H1 (cell line): ENCODE measurements around the gene GBF1. TPM values are rescaled to one million over a fixed set of nuclear protein-coding genes. Genes with fewer than 3 reads are reported as not detected.

Experiments used
- CTCF ChIA-PET: fragments of 300-600 bp; sonication (Branson Sonifier 250); formaldehyde crosslinking; loops from one replicate; lab custom pipeline; 2021; ENCODE audit not compliant: partially characterized antibody; lab: Charles Lee
- POLR2A ChIA-PET: fragments of 300-600 bp; sonication (Branson Sonifier 250); formaldehyde crosslinking; loops from one replicate; lab custom pipeline; 2021; ENCODE audit warnings: inconsistent platforms; ENCODE audit not compliant: partially characterized antibody; lab: Charles Lee
- DNase-seq, 2 experiments: peaks; one replicate each; pipeline versions ENCODE4 v3.0.0 to v3.0.0-alpha.2; 2010 to 2022; ENCODE audit warnings: low spot score in 2 of 2, low read depth in 1 of 2, mixed read lengths in 1 of 2
- FAIRE-seq: peaks from 2 replicates; lab custom pipeline; 2011; peaks lifted over from hg19 to GRCh38; lab: Jason Lieb, UNC
- H2AFZ ChIP-seq: 2 replicates; pipeline ENCODE4 v1.8.1; 2012; ENCODE audit warnings: low read length, inconsistent platforms
- H2AK5ac ChIP-seq: 2 replicates; pipeline ENCODE4 v1.6.1; 2013; ENCODE audit warnings: low read depth, low read length
- H2BK120ac ChIP-seq: replicated peaks from 2 replicates; pipeline ENCODE3; 2013; ENCODE audit warnings: low read depth, low read length, inconsistent platforms
- H2BK12ac ChIP-seq: 2 replicates; pipeline ENCODE4 v1.6.1; 2013; ENCODE audit warnings: low read depth, low read length
- H2BK15ac ChIP-seq: 2 replicates; pipeline ENCODE4 v1.6.1; 2013; ENCODE audit warnings: low read length
- H2BK20ac ChIP-seq: 2 replicates; pipeline ENCODE4 v1.6.1; 2013; ENCODE audit warnings: low read length
- H2BK5ac ChIP-seq: 2 replicates; pipeline ENCODE4 v1.6.1; 2013; ENCODE audit warnings: low read depth, low read length
- H3K14ac ChIP-seq: 2 replicates; pipeline ENCODE4 v1.6.1; 2013; ENCODE audit warnings: inconsistent platforms; ENCODE audit not compliant: insufficient read length
- H3K18ac ChIP-seq: 2 replicates; pipeline ENCODE4 v1.6.1; 2013; ENCODE audit warnings: low read length; ENCODE audit errors: extremely low read depth
- H3K23ac ChIP-seq: 2 replicates; pipeline ENCODE4 v1.6.1; 2013; ENCODE audit warnings: inconsistent platforms; ENCODE audit not compliant: insufficient read length
- H3K23me2 ChIP-seq: 2 replicates; pipeline ENCODE4 v1.6.1; 2013; ENCODE audit warnings: low read depth, low read length
- H3K27ac ChIP-seq: 2 replicates; pipeline ENCODE4 v1.6.1; 2011; ENCODE audit warnings: low read depth, low read length, inconsistent platforms
- H3K27me3 ChIP-seq, 4 experiments: replicated peaks in 1 of 4; 1 replicate in 1 of 4; 2 replicates in 3 of 4; pipeline versions ENCODE4 v1.6.1 to v1.8.1; 2011 to 2013; ENCODE audit warnings: low read length in 3 of 4, mild to moderate bottlenecking in 3 of 4, inconsistent platforms in 2 of 4, mixed read lengths in 2 of 4, moderate library complexity in 1 of 4; ENCODE audit not compliant: control insufficient read depth in 3 of 4, insufficient read depth in 3 of 4; ENCODE audit errors: extremely low read depth in 1 of 4
- H3K36me3 ChIP-seq, 4 experiments: 2 replicates each; pipeline versions ENCODE4 v1.6.1 to v1.8.1; 2011 to 2013; ENCODE audit warnings: mild to moderate bottlenecking in 4 of 4, low read length in 3 of 4, moderate library complexity in 2 of 4, control low read depth in 1 of 4, inconsistent platforms in 1 of 4; ENCODE audit not compliant: insufficient read depth in 4 of 4, control insufficient read depth in 2 of 4
- H3K4ac ChIP-seq: replicated peaks from 2 replicates; pipeline ENCODE3; 2013; ENCODE audit warnings: low read length, low read depth, mixed read lengths, inconsistent platforms; ENCODE audit not compliant: insufficient read length
- H3K4me1 ChIP-seq, 4 experiments: replicated peaks in 1 of 4; 1 replicate in 1 of 4; 2 replicates in 3 of 4; pipeline versions ENCODE4 v1.6.1 to v1.8.1; 2011 to 2013; ENCODE audit warnings: low read length in 3 of 4, inconsistent platforms in 2 of 4, mixed read lengths in 1 of 4; ENCODE audit not compliant: insufficient read depth in 4 of 4, control insufficient read depth in 3 of 4
- H3K4me2 ChIP-seq, 2 experiments: 2 replicates each; pipeline versions ENCODE4 v1.6.1 to v1.8.1; 2011 to 2013; ENCODE audit warnings: low read depth in 2 of 2, low read length in 2 of 2, control low read depth in 1 of 2, inconsistent platforms in 1 of 2, mild to moderate bottlenecking in 1 of 2; ENCODE audit not compliant: insufficient read depth in 1 of 2
- H3K4me3 ChIP-seq, 4 experiments: fragments of 200-600, 300-600 bp in 1 of 4; sonication (generic), shearing (Covaris generic), sonication (Bioruptor Twin) in 1 of 4; 2 replicates each; pipeline versions ENCODE4 v1.5.1 to v1.8.1; 2011 to 2016; ENCODE audit warnings: low read length in 4 of 4, low read depth in 3 of 4, control low read depth in 2 of 4, inconsistent platforms in 2 of 4, mild to moderate bottlenecking in 2 of 4, mixed read lengths in 1 of 4, moderate library complexity in 1 of 4; ENCODE audit not compliant: insufficient read depth in 2 of 4; ENCODE audit errors: extremely low read depth in 1 of 4
- H3K56ac ChIP-seq: replicated peaks from 2 replicates; pipeline ENCODE3; 2013; ENCODE audit warnings: low read depth, mild to moderate bottlenecking, mixed read lengths, low read length, inconsistent platforms; ENCODE audit not compliant: insufficient read length
- H3K79me1 ChIP-seq: 2 replicates; pipeline ENCODE4 v1.6.1; 2013; ENCODE audit warnings: low read depth, low read length, control low read depth
- H3K79me2 ChIP-seq, 2 experiments: 2 replicates each; pipeline versions ENCODE4 v1.6.1 to v1.8.1; 2012 to 2013; ENCODE audit warnings: low read length in 2 of 2, mild to moderate bottlenecking in 2 of 2, inconsistent platforms in 1 of 2; ENCODE audit not compliant: insufficient read depth in 2 of 2, control insufficient read depth in 1 of 2
- H3K9ac ChIP-seq, 4 experiments: replicated peaks in 1 of 4; 1 replicate in 1 of 4; 2 replicates in 3 of 4; pipeline versions ENCODE4 v1.6.1 to v1.8.1; 2011 to 2013; ENCODE audit warnings: low read depth in 3 of 4, low read length in 3 of 4, control low read depth in 2 of 4, mild to moderate bottlenecking in 2 of 4, moderate library complexity in 2 of 4, inconsistent platforms in 1 of 4; ENCODE audit errors: extremely low read depth in 1 of 4
- H3K9me3 ChIP-seq, 2 experiments: 2 replicates each; pipeline versions ENCODE4 v1.6.1 to v1.8.1; 2012 to 2013; ENCODE audit warnings: mild to moderate bottlenecking in 2 of 2, moderate library complexity in 2 of 2, control low read depth in 1 of 2, inconsistent platforms in 1 of 2, low read depth in 1 of 2, low read length in 1 of 2, mixed read lengths in 1 of 2; ENCODE audit not compliant: insufficient read depth in 2 of 2
- H4K20me1 ChIP-seq, 2 experiments: replicated peaks in 1 of 2; 2 replicates each; pipeline versions ENCODE3 to v1.8.1; 2011 to 2013; ENCODE audit warnings: inconsistent platforms in 2 of 2, low read length in 2 of 2, mild to moderate bottlenecking in 1 of 2; ENCODE audit not compliant: insufficient read depth in 2 of 2, control insufficient read depth in 1 of 2
- H4K5ac ChIP-seq: 2 replicates; pipeline ENCODE4 v1.6.1; 2013; ENCODE audit warnings: low read length, low read depth, mixed read lengths, inconsistent platforms; ENCODE audit not compliant: insufficient read length
- H4K8ac ChIP-seq: 2 replicates; pipeline ENCODE4 v1.8.0; 2013; ENCODE audit warnings: mild to moderate bottlenecking, moderate library complexity, low read length, inconsistent platforms; ENCODE audit not compliant: insufficient read depth; ENCODE audit errors: extremely low read depth
- H4K91ac ChIP-seq: replicated peaks from 2 replicates; pipeline ENCODE3; 2013; ENCODE audit warnings: low read length, mixed read lengths, inconsistent platforms; ENCODE audit not compliant: insufficient read length
- ASH2L ChIP-seq: fragments of 200-600, 300-600 bp; sonication (generic); IDR thresholded peaks from one replicate; pipeline ENCODE4 v1.7.1; 2017; ENCODE audit warnings: low read length
- CBX8 ChIP-seq: fragments of 300-800, 300-1000 bp; sonication (generic); IDR thresholded peaks from 2 replicates; pipeline ENCODE4 v1.7.1; 2016; ENCODE audit warnings: low read depth, low read length, borderline replicate concordance
- MAX ChIP-seq: IDR thresholded peaks from 2 replicates; pipeline ENCODE4 v1.6.1; 2012; ENCODE audit warnings: inconsistent platforms
- POLR2A ChIP-seq, 2 experiments: IDR thresholded peaks; 1 replicate in 1 of 2; 2 replicates in 1 of 2; pipeline ENCODE4 v1.6.1; 2011; ENCODE audit warnings: low read depth in 2 of 2, low read length in 2 of 2, mild to moderate bottlenecking in 2 of 2; ENCODE audit errors: control extremely low read depth in 1 of 2
- WGBS, 2 experiments: shearing (Covaris generic) in 1 of 2; methylation state at CpG; one replicate each; pipeline versions ENCODE4 v1.1.6 to v1.1.7; 2013 to 2015; ENCODE audit warnings: low lambda C conversion rate in 2 of 2, mixed read lengths in 2 of 2, inconsistent platforms in 1 of 2, low coverage in 1 of 2, missing lambda C conversion rate in 1 of 2; ENCODE audit not compliant: insufficient replicate concordance in 2 of 2, insufficient coverage in 1 of 2, insufficient read length in 1 of 2; ENCODE audit errors: extremely low coverage in 1 of 2, missing lambda C conversion rate in 1 of 2; 5-methylcytosine and 5-hydroxymethylcytosine counted together
- polyA plus RNA-seq, 7 experiments: library from polyadenylated mRNA; depleted of rRNA in 3 of 7; stranded (reverse) in 5 of 7; unstranded in 2 of 7; fragments of >200 nt in 5 of 7; fragments of 200-250 nt in 2 of 7; gene quantifications; 1 replicate in 5 of 7; 2 replicates in 1 of 7; 4 replicates in 1 of 7; pipeline versions ENCODE4 v1.2.1 to v1.2.3, GENCODE V29; 2011 to 2013; ENCODE audit warnings: missing spikeins in 2 of 7, mixed read lengths in 2 of 7
- total RNA-seq: library from RNA; stranded (reverse); fragmentation: NEBNext Ultra II Directional; extraction: Animal tissue kit (Norgen Biotek cat#: 25700); gene quantifications from 2 replicates; pipeline ENCODE4 v1.2.1, GENCODE V29; 2021

GBF1 gene
- total and polyA plus RNA-seq, 2 of the 8 experiments (the other 6 are each of a cell fraction or from before 2014, with no cell fraction given), result 11.0 to 25.5 TPM

- H3K36me3 ChIP-seq, result no peaks in the 10 kb centered on the region
- no peak overlapping the region for H2BK120ac ChIP-seq
- H4K20me1 ChIP-seq, result peaks cover 0 to 2% of the 10 kb centered on the region in 2 experiments
- H2BK12ac ChIP-seq, result no peak overlapping the region
- no peaks in the 10 kb centered on the region for H3K27me3 ChIP-seq
- H2AFZ ChIP-seq, result no peak overlapping the region
- H3K79me2 ChIP-seq, result peaks cover 0 to 4% of the 10 kb centered on the region in 2 experiments; a peak in 1 of 4 replicates
- H4K8ac ChIP-seq, result no peak overlapping the region
- H3K4ac ChIP-seq, result no peak overlapping the region
- DNase-seq, result no peak
- no peak overlapping the region for H2BK20ac ChIP-seq
- no peaks in the 10 kb centered on the region for H3K23me2 ChIP-seq
- no peak overlapping the region for H3K23ac ChIP-seq
- no peak overlapping the region for H4K5ac ChIP-seq
- H3K18ac ChIP-seq, result no peak overlapping the region
- FAIRE-seq, result no peak
- H2BK5ac ChIP-seq, result no peak overlapping the region
- no peak overlapping the region for H2BK15ac ChIP-seq
- no peak overlapping the region for H4K91ac ChIP-seq
- no peak overlapping the region for H3K27ac ChIP-seq
- no peak overlapping the region for H3K56ac ChIP-seq
- H3K4me2 ChIP-seq, result no peak overlapping the region
- CTCF ChIA-PET, result interaction anchor here (0.8 to 1.5 kb wide), 4 partner anchors 22 to 74 kb away, joined by 3 to 5 read pairs (median 4); no protein-coding TSS in a partner anchor
- no peak overlapping the region for H3K14ac ChIP-seq
- H3K4me3 ChIP-seq, result no peak overlapping the region
- peaks cover 0 to 3% (median 0%) of the 10 kb centered on the region in 4 experiments; a peak in 1 of 7 replicates for H3K4me1 ChIP-seq
- POLR2A ChIA-PET, result no interaction called here
- WGBS, 2 experiments, result 89% methylated on average over 1 of the region's 1 CpG; no CpG with 5 or more reads in 1 of the 2 experiments
- no peak overlapping the region for H3K9ac ChIP-seq
- no peaks in the 10 kb centered on the region for H3K79me1 ChIP-seq
- H3K9me3 ChIP-seq, result peaks cover 0 to 9% of the 10 kb centered on the region in 2 experiments; a peak in 1 of 4 replicates
- no peak overlapping the region for H2AK5ac ChIP-seq
- TF ChIP-seq MAX (no peak), POLR2A (IDR thresholded peaks at IDR 0.05; ENCODE audit: control extremely low read depth in 1 of 2, low read depth in 2 of 2, low read length in 2 of 2) (no peak), ASH2L (no peak), CBX8 (no peak)
Observed at GRCh38 chr10:102306006-102306405, 60.7 kb downstream of the GBF1 start.
